ENCODE results near the gene OR10J4. TPM values are rescaled to one million over a fixed set of nuclear protein-coding genes. Genes with fewer than 3 reads are reported as not detected.
"Not testable (repeated sequence)": the region's sequence is repeated elsewhere in the genome, so short reads cannot be mapped to it uniquely, and the experiment has no call there.

The OR10J4 gene
- total RNA-seq, 2 experiments from 2014 or later, result not detected

DNA sequence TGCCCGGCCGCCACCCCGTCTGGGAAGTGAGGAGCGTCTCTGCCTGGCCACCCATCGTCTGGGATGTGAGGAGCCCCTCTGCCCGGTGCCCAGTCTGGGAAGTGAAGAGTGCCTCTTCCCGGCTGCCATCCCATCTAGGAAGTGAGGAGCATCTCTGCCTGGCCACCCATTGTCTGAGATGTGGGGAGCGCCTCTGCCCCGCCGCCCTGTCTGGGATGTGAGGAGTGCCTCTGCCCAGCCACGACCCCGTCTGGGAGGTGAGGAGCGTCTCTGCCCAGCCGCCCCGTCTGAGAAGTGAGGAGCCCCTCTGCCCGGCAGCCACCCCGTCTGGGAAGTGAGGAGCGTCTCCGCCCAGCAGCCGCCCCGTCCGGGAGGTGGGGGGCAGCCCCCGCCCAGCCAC lies 17.6 kb downstream of the OR10J4 start:
- POLR2A ChIA-PET; H3K27ac Mint-ChIP-seq; H3K9me3 Mint-ChIP-seq; H3K4me1 Mint-ChIP-seq; H3K36me3 Mint-ChIP-seq; ATAC-seq (ENCODE audit: low read depth); H3K4me3 Mint-ChIP-seq; DNase-seq; H3K27me3 Mint-ChIP-seq: not testable (repeated sequence)

DNA sequence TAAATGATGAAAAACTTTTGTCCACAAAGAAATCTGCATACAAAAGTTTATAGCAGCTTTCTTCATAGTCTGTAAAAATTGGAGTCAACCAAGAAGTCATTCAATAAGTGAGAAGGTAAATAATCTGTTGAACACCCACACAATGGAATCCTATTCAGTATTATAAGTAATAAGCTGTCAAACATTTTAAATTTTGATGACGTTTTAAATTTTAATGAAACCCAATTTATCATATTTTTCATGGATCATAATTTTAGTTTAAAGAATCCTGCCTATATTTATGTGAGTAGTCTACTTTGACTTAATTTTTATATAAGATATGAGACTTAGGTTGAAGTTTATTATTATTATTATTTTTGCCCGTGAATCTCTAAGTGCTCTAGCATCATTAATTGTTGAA lies 27.5 kb downstream of the OR10J4 start:
- Mint-ChIP-seq H3K4me1 (no peaks in the 10 kb centered on the region), H3K9me3 (peaks cover 4% of the 10 kb centered on the region), H3K36me3 (no peaks in the 10 kb centered on the region), H3K27me3 (no peaks in the 10 kb centered on the region), H3K27ac (no peak overlapping the region), H3K4me3 (no peak overlapping the region)
- DNase-seq (no peak), ATAC-seq (ENCODE audit: low read depth) (no peak)
- POLR2A ChIA-PET, result no interaction called here

- H3K27ac Mint-ChIP-seq, result no peak overlapping the region
These were observed 33.2 kb downstream of the OR10J4 start for GRCh38 chr1:159465191-159465603.

GRCh38 chr1:159468321-159468720 lies 36.3 kb downstream of the OR10J4 start:
- no peak for ATAC-seq (ENCODE audit: low read depth)
- Mint-ChIP-seq H3K27ac (no peak overlapping the region), H3K4me1 (no peaks in the 10 kb centered on the region), H3K36me3 (no peaks in the 10 kb centered on the region), H3K27me3 (no peaks in the 10 kb centered on the region), H3K4me3 (no peak overlapping the region), H3K9me3 (no peaks in the 10 kb centered on the region)
- no peak for DNase-seq
- POLR2A ChIA-PET, result no interaction called here

More at GRCh38 chr1:159465191-159465603, 33.2 kb downstream of the OR10J4 start:
- POLR2A ChIA-PET, result no interaction called here
- H3K4me1 Mint-ChIP-seq, result no peaks in the 10 kb centered on the region
- H3K27me3 Mint-ChIP-seq, result no peaks in the 10 kb centered on the region
- H3K9me3 Mint-ChIP-seq, result peaks cover 2% of the 10 kb centered on the region
- no peak for DNase-seq
- H3K4me3 Mint-ChIP-seq, result no peak overlapping the region
- H3K36me3 Mint-ChIP-seq, result no peaks in the 10 kb centered on the region
- no peak for ATAC-seq (ENCODE audit: low read depth)

DNA sequence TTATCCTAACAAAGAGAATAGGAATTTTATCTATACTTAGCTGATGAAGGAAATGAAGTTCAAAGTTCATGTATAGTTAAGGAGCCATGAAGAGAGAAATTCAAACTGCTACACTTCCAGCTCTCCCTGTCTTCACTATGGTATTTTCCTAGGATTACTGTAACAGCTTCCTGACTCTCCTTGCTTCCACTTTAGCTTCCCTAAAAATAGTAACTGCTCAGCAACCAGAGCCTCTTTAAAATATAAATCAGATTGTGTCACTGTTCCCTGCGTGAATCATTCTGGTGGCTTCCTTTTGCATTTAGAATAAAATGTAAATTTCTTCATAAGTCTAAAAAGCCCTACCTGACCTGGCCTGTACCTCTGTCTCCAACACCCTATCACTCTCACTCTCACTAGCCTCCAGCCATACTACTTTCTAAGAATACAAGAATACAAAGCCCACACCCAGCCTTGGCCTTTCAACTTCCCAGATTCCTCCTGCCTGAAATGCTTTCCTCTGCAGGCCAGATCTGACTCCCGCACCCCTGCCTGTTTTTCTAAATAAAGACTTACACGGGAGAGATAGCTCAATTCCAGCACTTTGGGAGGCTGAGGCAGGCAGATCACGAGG lies 38.0 kb downstream of the OR10J4 start:
- H3K27ac Mint-ChIP-seq, result no peak overlapping the region
- POLR2A ChIA-PET, result interaction anchor here (0.7 kb wide), 1 partner anchor 86 kb away, joined by 3 read pairs; no protein-coding TSS in a partner anchor
- H3K4me3 Mint-ChIP-seq, result no peak overlapping the region
- no peaks in the 10 kb centered on the region for H3K9me3 Mint-ChIP-seq
- no peaks in the 10 kb centered on the region for H3K4me1 Mint-ChIP-seq
- H3K27me3 Mint-ChIP-seq, result no peaks in the 10 kb centered on the region
- no peaks in the 10 kb centered on the region for H3K36me3 Mint-ChIP-seq
- DNase-seq, result no peak
- no peak for ATAC-seq (ENCODE audit: low read depth)

GRCh38 chr1:159473335-159473734 lies 41.3 kb downstream of the OR10J4 start:
- no peaks in the 10 kb centered on the region for H3K4me1 Mint-ChIP-seq
- H3K9me3 Mint-ChIP-seq, result no peaks in the 10 kb centered on the region
- no peaks in the 10 kb centered on the region for H3K36me3 Mint-ChIP-seq
- no peak overlapping the region for H3K4me3 Mint-ChIP-seq
- no peaks in the 10 kb centered on the region for H3K27me3 Mint-ChIP-seq
- ATAC-seq (ENCODE audit: low read depth) (no peak), DNase-seq (no peak)
- no peak overlapping the region for H3K27ac Mint-ChIP-seq
- POLR2A ChIA-PET, result no interaction called here

DNA sequence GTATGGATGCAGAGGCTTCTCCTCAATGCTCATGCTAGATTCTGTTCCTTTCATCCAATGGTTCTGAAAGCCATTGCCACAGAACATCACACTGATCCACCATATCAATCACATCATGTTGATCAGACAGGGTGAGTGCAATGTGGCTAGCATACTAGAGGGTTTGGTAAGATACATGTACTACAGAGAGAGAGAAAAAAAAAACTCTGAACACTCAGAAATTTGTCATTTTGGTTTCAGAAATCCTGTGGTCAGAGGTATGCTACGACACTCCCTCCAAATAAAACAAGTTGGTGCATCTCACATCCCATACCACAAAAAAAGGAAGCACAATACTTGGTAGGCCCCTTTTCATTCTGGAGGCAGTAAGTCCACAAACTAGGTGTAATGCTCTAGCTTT lies 42.9 kb downstream of the OR10J4 start:
- ATAC-seq (ENCODE audit: low read depth) (no peak), DNase-seq (no peak)
- no peaks in the 10 kb centered on the region for H3K27me3 Mint-ChIP-seq
- no peaks in the 10 kb centered on the region for H3K9me3 Mint-ChIP-seq
- POLR2A ChIA-PET, result no interaction called here
- H3K4me3 Mint-ChIP-seq, result no peak overlapping the region
- H3K27ac Mint-ChIP-seq, result no peak overlapping the region
- H3K36me3 Mint-ChIP-seq, result no peaks in the 10 kb centered on the region
- no peaks in the 10 kb centered on the region for H3K4me1 Mint-ChIP-seq

Other genes starting within 250 kb of the OR10J4 start
- not detected for gene ACKR1, start 227.3 kb upstream of the OR10J4 start, total RNA-seq
- not detected for gene FCER1A, start 129.9 kb upstream of the OR10J4 start, total RNA-seq
- gene OR10J1, start 7.5 kb downstream of the OR10J4 start, total RNA-seq, result not detected
- gene OR10J5, start 103.8 kb downstream of the OR10J4 start, total RNA-seq, result not detected
- not detected for gene APCS, start 155.6 kb downstream of the OR10J4 start, total RNA-seq